Tracheal epithelial cell (primary cell): ENCODE data around the gene PRND. TPM values are rescaled to one million over a fixed set of nuclear protein-coding genes. Genes with fewer than 3 reads are reported as not detected.

Experiments
- total RNA-seq: library from RNA; depleted of rRNA; stranded (reverse); fragments of >200 nt; gene quantifications from 2 replicates; pipeline ENCODE4 v1.2.1, GENCODE V29; 2014

The PRND gene, protein sequence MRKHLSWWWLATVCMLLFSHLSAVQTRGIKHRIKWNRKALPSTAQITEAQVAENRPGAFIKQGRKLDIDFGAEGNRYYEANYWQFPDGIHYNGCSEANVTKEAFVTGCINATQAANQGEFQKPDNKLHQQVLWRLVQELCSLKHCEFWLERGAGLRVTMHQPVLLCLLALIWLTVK
- under 0.01 TPM in 1 of 2 replicates, not detected in the other for total RNA-seq

GRCh38 chr20:4721719-4722118, at the start of gene PRND:
TSS of gene PRND (plus strand) at chr20:4721909. CDS start at chr20:4724552, 2,643 bp downstream.

Other genes with a start within 250 kb of the PRND start
- gene PRNP, start 35.5 kb upstream of the PRND start, total RNA-seq, result 418 and 564 TPM in 2 replicates
- under 0.01 and 2.2 TPM in 2 replicates for gene RASSF2, start 101.7 kb downstream of the PRND start, total RNA-seq